Fibroblast of lung (primary cell): ENCODE measurements around the gene PPP2R2D. TPM values are rescaled to one million over a fixed set of nuclear protein-coding genes. Genes with fewer than 3 reads are reported as not detected.
"Not testable (repeated sequence)": the region's sequence is repeated elsewhere in the genome, so short reads cannot be mapped to it uniquely, and the experiment has no call there.

Experiments
- DNase-seq, 2 donors: peaks; one replicate each; pipeline versions ENCODE4 v3.0.0 to v3.0.0-alpha.2; 2010; ENCODE audit warnings: low read depth in 2 of 2
- H2AFZ ChIP-seq: 2 replicates; pipeline ENCODE4 v1.5.1; 2012; ENCODE audit warnings: low read length, control low read depth, inconsistent platforms
- H3K27ac ChIP-seq: 2 replicates; pipeline ENCODE4 v1.5.1; 2011; ENCODE audit warnings: low read length, control low read depth; ENCODE audit not compliant: insufficient read depth
- H3K27me3 ChIP-seq: 2 replicates; pipeline ENCODE4 v1.5.1; 2011; ENCODE audit warnings: mild to moderate bottlenecking, low read length; ENCODE audit not compliant: control insufficient read depth, insufficient read depth
- H3K36me3 ChIP-seq: 2 replicates; pipeline ENCODE4 v1.5.1; 2011; ENCODE audit warnings: low read length; ENCODE audit not compliant: control insufficient read depth, insufficient read depth
- H3K4me1 ChIP-seq: 2 replicates; pipeline ENCODE4 v1.5.1; 2011; ENCODE audit warnings: low read length; ENCODE audit not compliant: control insufficient read depth, insufficient read depth; ENCODE audit errors: extremely low read depth
- H3K4me2 ChIP-seq: 2 replicates; pipeline ENCODE4 v1.5.1; 2011; ENCODE audit warnings: low read length, control low read depth; ENCODE audit not compliant: insufficient read depth; ENCODE audit errors: extremely low read depth
- H3K4me3 ChIP-seq, 4 experiments: fragments of 200-600 bp in 1 of 4; sonication (generic) in 1 of 4; replicated peaks in 1 of 4; 2 replicates each; pipeline ENCODE4 v1.5.1; 2011 to 2016; ENCODE audit warnings: low read length in 4 of 4, low read depth in 3 of 4, mild to moderate bottlenecking in 3 of 4, control low read depth in 2 of 4, inconsistent platforms in 1 of 4, mixed read lengths in 1 of 4; ENCODE audit not compliant: insufficient read depth in 1 of 4; ENCODE audit errors: control extremely low read depth in 1 of 4
- H3K79me2 ChIP-seq: 2 replicates; pipeline ENCODE4 v1.5.1; 2012; ENCODE audit warnings: mild to moderate bottlenecking, low read length, inconsistent platforms; ENCODE audit not compliant: control insufficient read depth, insufficient read depth
- H3K9ac ChIP-seq: 2 replicates; pipeline ENCODE4 v1.5.1; 2011; ENCODE audit warnings: mild to moderate bottlenecking, low read length, control low read depth; ENCODE audit not compliant: insufficient read depth
- H3K9me3 ChIP-seq: 2 replicates; pipeline ENCODE4 v1.5.1; 2012; ENCODE audit warnings: low read depth, low read length; ENCODE audit not compliant: control insufficient read depth, insufficient read depth
- H4K20me1 ChIP-seq: 2 replicates; pipeline ENCODE4 v1.5.1; 2011; ENCODE audit warnings: low read length; ENCODE audit not compliant: control insufficient read depth, insufficient read depth; ENCODE audit errors: extremely low read depth
- CTCF ChIP-seq, 2 donors: IDR thresholded peaks in 1 of 2; conservative IDR thresholded peaks in 1 of 2; 1 replicate in 1 of 2; 2 replicates in 1 of 2; pipeline ENCODE4 v1.5.1; 2011 to 2012; ENCODE audit warnings: low read length in 2 of 2, control low read depth in 1 of 2, inconsistent platforms in 1 of 2, low read depth in 1 of 2, mild to moderate bottlenecking in 1 of 2
- EZH2 ChIP-seq: IDR thresholded peaks from 2 replicates; pipeline ENCODE4 v1.5.1; 2012; ENCODE audit warnings: low read length, control low read depth, mild to moderate bottlenecking; ENCODE audit errors: missing control alignments
- polyA plus RNA-seq, 2 donors: library from polyadenylated mRNA; depleted of rRNA in 1 of 2; stranded (reverse) in 1 of 2; unstranded in 1 of 2; fragments of >200 nt; gene quantifications; 2 replicates each; pipeline ENCODE4 v1.2.1, GENCODE V29; 2011 to 2012; ENCODE audit warnings: missing spikeins in 1 of 2
- total RNA-seq: library from RNA; depleted of rRNA; stranded (reverse); fragments of >200 nt; gene quantifications from 2 replicates; pipeline ENCODE4 v1.2.1, GENCODE V29; 2014

The PPP2R2D gene
- total and polyA plus RNA-seq, 2 donors (not counting 1 experiment from before 2014, with no cell fraction given): 23.3 to 25.4 TPM

- Histone ChIP-seq H3K27ac (no peak overlapping the region), H4K20me1 (no peaks in the 10 kb centered on the region), H3K4me1 (no peaks in the 10 kb centered on the region), H3K36me3 (no peaks in the 10 kb centered on the region), H3K4me3 (no peak overlapping the region), H3K27me3 (no peaks in the 10 kb centered on the region), H3K4me2 (no peak overlapping the region), H3K9me3 (no peaks in the 10 kb centered on the region), H3K9ac (no peak overlapping the region), H2AFZ (no peak overlapping the region), H3K79me2 (no peaks in the 10 kb centered on the region)
- DNase-seq: no peak
- TF ChIP-seq CTCF (conservative IDR thresholded peaks at IDR 0.05 in 1 of 2, IDR thresholded peaks at IDR 0.05 in 1 of 2; ENCODE audit: low read depth in 1 of 2, low read length in 2 of 2): no peak
- TF ChIP-seq EZH2: no peak
Measured at GRCh38 chr10:131881104-131881880, 19.5 kb upstream of the PPP2R2D start.

DNA sequence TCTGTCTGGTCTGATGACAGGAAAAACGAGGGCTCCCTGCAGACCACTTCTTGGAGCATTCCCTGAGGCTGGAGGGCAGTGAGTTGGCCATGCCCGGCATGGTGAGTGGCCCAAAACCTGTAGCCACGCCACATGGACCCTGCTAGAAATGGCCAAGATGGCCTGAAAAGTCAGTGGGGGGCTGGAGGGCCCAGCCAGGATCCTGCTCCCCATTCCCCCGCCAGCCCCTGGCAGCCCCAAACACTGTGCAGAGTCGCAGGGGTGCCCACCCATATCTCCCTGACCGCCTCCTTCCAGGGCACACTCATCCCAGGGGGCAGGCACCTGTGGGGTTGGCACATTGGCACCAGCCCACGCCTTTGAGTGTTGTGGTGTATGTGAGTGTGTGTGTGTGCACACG is 18.7 kb upstream of the PPP2R2D start:
- TF ChIP-seq CTCF (conservative IDR thresholded peaks at IDR 0.05 in 1 of 2, IDR thresholded peaks at IDR 0.05 in 1 of 2; ENCODE audit: low read depth in 1 of 2, low read length in 2 of 2) (no peak), EZH2 (no peak)
- no peak overlapping the region for H3K9ac ChIP-seq

GRCh38 chr10:131882590-131883451 is 18.0 kb upstream of the PPP2R2D start:
- Histone ChIP-seq H3K9me3 (no peaks in the 10 kb centered on the region), H3K27ac (no peak overlapping the region), H3K4me1 (no peaks in the 10 kb centered on the region), H3K4me3 (no peak overlapping the region), H2AFZ (no peak overlapping the region), H3K9ac (no peak overlapping the region), H3K27me3 (no peaks in the 10 kb centered on the region), H4K20me1 (no peaks in the 10 kb centered on the region), H3K79me2 (no peaks in the 10 kb centered on the region), H3K4me2 (no peak overlapping the region), H3K36me3 (no peaks in the 10 kb centered on the region)
- no peak for DNase-seq
- TF ChIP-seq CTCF (conservative IDR thresholded peaks at IDR 0.05 in 1 of 2, IDR thresholded peaks at IDR 0.05 in 1 of 2; ENCODE audit: low read depth in 1 of 2, low read length in 2 of 2) (no peak), EZH2 (no peak)

More for the DNA sequence above, 18.7 kb upstream of the PPP2R2D start:
- Histone ChIP-seq H3K4me3 (no peak overlapping the region), H2AFZ (no peak overlapping the region), H3K4me2 (no peak overlapping the region), H3K27me3 (no peaks in the 10 kb centered on the region), H3K27ac (no peak overlapping the region), H3K9me3 (no peaks in the 10 kb centered on the region), H3K36me3 (no peaks in the 10 kb centered on the region), H3K4me1 (no peaks in the 10 kb centered on the region), H3K79me2 (no peaks in the 10 kb centered on the region), H4K20me1 (no peaks in the 10 kb centered on the region)
- no peak for DNase-seq

- H3K36me3 ChIP-seq, H4K20me1 ChIP-seq, H3K9me3 ChIP-seq, H3K4me2 ChIP-seq, DNase-seq, H3K79me2 ChIP-seq, H3K4me3 ChIP-seq, H3K9ac ChIP-seq, H3K4me1 ChIP-seq, H2AFZ ChIP-seq, H3K27ac ChIP-seq, H3K27me3 ChIP-seq: not testable (repeated sequence)
Measured at GRCh38 chr10:131883621-131884393, 17.0 kb upstream of the PPP2R2D start.
